Activated CD4-positive, CD25-positive, alpha-beta regulatory T cell treated with anti-CD3 and anti-CD28 coated beads, Interleukin-2, amount 50 U/mL, for 24 hours (primary cell): Measurements from ENCODE around the gene CDRT4.

Source experiments
- ATAC-seq, 2 donors: fragments of 150-1000 bp; cut with Tn5 transposase; one replicate each; pipeline ENCODE4 v1.10.0; 2021; ENCODE audit warnings: mild to moderate bottlenecking in 1 of 2, moderate library complexity in 1 of 2

CDRT4 gene

DNA sequence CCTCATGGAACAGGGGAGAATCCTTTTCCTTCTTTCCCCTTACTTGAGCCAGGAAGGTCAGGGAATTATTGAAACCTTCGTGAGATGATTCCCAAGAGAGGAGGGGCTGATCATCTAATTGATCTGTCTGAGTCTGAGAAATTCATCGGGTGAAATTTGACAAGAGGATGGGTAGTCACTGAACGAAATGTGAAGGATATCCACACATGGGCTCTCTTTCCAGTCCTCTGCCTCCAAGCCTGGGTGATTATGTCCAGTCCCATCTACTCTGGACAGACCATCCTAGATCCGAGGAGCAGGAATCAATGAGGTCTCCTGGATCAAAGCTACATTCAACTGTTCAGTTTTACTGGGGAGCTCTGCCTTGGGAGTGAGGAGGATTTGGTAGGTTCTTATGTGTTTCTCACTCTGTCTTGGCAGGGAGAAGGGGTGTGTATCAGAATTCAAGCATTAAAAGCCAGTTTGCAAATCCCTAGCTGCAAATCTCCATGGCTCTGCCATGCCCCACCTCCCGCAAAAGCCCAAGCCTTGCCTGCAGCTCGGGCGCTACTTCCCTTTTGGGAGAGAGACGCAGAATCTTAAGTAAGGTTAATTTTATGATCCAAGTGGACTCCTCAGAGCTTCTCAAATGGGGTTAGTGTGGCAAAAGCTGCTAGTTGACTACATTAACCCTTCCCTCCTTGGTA is 78.9 kb downstream of the CDRT4 start:
- no peak for ATAC-seq

DNA sequence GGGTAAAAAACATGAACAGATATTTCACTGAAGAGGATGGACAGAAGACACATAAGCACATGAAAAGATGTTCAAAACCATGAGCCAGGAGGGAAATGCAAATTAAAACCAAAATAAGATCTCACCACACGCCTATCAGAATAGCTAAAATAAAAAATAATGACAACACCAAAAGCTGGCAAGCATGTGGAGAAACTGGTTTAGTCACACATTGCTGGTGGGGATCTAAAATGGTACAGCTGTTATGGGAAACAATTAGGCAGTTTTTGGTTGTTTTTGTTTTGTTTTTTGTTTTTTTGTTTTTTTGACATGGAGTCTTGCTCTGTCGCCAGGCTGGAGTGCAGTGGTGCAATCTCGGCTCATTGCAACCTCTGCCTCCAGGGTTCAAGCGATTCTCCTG is 81.3 kb downstream of the CDRT4 start:
- ATAC-seq = no peak
